Stomach smooth muscle (tissue), 2 donors: ENCODE measurements around the gene P4HB.

Experiments used
- H3K27ac ChIP-seq: one replicate; pipeline ENCODE4 v1.7.0; 2013; ENCODE audit warnings: mild to moderate bottlenecking, low read length, inconsistent platforms
- H3K27me3 ChIP-seq, 2 donors: one replicate each; pipeline ENCODE4 v1.7.0; 2013; ENCODE audit warnings: low read length in 2 of 2; ENCODE audit not compliant: insufficient read depth in 2 of 2, control insufficient read depth in 1 of 2
- H3K36me3 ChIP-seq, 2 donors: one replicate each; pipeline ENCODE4 v1.7.0; 2013; ENCODE audit warnings: low read length in 2 of 2; ENCODE audit not compliant: control insufficient read depth in 2 of 2, insufficient read depth in 2 of 2
- H3K4me1 ChIP-seq: one replicate; pipeline ENCODE4 v1.7.0; 2013; ENCODE audit warnings: low read length; ENCODE audit not compliant: control insufficient read depth, insufficient read depth
- H3K4me3 ChIP-seq, 2 donors: one replicate each; pipeline ENCODE4 v1.7.0; 2013; ENCODE audit warnings: low read length in 2 of 2
- H3K9ac ChIP-seq, 2 donors: one replicate each; pipeline ENCODE4 v1.7.0; 2013; ENCODE audit warnings: low read length in 2 of 2, mild to moderate bottlenecking in 1 of 2
- H3K9me3 ChIP-seq, 2 donors: one replicate each; pipeline ENCODE4 v1.7.0; 2013; ENCODE audit warnings: low read length in 2 of 2; ENCODE audit not compliant: control insufficient read depth in 2 of 2
- donor health status: healthy.
- donor health status: Pancreatic carcinoma.

The P4HB gene

DNA sequence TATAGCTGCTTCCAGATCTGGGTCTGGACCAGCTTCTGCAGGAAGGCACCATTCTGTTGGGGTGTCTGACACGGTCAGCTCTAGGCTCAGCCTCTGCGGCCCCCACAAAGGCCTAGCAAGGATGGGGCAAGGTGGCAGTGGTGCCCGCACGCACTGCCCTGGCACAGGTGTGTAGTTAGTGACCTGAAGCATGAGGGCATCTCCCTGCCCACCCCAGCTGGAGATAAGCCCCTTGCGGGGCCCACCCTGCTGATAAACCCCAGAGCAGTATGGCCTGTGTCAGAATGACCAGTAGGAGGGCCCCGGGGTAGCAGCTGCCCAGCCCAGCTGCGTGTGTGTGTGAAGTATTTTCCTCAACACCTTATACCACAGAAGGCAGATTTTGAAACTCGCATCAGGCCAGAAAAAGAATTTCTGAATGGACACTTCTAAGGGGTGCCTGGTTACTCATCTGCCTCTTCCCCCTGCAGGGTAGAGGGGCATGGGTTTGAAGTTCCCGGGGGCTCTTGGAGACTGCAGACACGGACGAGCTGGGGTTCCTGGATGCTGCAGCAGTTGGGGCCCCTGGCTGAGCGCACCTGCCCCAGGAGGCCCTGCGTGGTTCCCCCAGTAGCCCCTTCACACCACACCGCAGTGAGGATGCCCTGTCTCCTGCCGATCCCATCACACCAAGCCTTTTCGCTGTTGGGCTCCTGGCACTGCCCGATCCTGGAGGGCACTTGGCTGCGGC, 6.3 kb upstream of the P4HB start:
- Histone ChIP-seq H3K27me3 (no peaks in the 10 kb centered on the region), H3K4me3 (no peak overlapping the region), H3K9me3 (no peaks in the 10 kb centered on the region), H3K36me3 (peaks cover 11 to 17% of the 10 kb centered on the region in 2 donors), H3K9ac (no peak overlapping the region), H3K27ac (peak overlapping the region; percentile 81), H3K4me1 (peaks cover 56% of the 10 kb centered on the region)

DNA sequence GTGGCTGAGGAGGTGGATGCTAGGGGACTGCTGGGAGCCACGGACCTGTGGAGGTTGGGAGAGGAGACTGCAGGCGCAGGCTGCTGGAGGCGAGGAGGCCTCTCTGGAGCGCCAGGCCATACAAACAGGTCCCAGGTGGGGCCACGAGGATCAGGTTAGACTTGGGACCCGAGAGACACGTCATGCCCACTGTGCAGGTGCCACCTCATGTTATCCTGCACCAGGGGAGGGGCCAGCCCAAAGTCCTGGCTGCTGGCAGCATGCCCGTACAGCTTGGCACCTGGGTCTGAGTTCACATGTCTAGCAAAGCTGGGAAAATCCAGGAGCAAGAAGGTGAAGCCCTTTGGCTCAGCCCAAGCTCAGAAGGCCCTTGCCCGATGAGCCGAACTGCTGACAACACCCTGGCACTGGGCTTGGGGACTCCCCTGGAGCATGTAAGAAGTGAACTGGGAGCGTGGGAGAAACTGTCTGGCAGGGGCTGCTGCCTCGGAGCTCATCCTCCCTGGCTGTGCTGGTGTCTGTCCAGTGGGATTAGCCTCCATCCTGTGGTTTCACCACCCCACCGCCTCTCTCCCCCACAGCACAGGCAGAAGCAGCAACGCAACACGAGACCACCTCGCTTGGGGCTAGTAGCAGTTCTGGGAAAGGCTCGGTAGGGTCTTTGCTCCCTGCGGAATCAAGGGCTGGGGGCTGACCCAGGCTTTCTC, 5.6 kb upstream of the P4HB start:
- Histone ChIP-seq H3K27me3 (no peaks in the 10 kb centered on the region), H3K36me3 (peaks cover 11 to 17% of the 10 kb centered on the region in 2 donors), H3K4me3 (no peak overlapping the region), H3K9me3 (no peaks in the 10 kb centered on the region), H3K4me1 (peaks cover 55% of the 10 kb centered on the region), H3K27ac (peak overlapping the region; percentile 81), H3K9ac (no peak overlapping the region)

DNA sequence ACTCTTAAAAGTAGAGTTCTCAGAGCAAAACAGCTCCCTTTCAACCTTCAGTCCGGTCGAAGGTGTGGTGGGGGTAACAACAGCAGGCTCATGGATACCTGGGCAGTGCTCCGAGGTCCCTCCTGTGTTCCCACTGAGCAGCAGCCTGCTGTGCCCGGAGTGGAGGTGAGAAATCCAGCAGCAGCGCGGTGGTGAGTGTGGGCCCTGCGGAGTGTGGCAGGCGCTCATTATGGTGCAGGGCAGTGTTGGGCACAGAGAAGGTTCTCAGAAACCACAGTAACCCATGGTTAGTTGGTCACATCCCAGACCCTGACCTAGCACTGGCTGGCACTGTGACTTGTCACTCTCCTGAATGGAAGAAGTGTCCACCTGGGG, 5.0 kb upstream of the P4HB start:
- Histone ChIP-seq H3K9ac (no peak overlapping the region), H3K9me3 (no peaks in the 10 kb centered on the region), H3K27me3 (no peaks in the 10 kb centered on the region), H3K4me3 (no peak overlapping the region), H3K36me3 (peaks cover 11 to 17% of the 10 kb centered on the region in 2 donors), H3K4me1 (peaks cover 52% of the 10 kb centered on the region), H3K27ac (no peak overlapping the region)

DNA sequence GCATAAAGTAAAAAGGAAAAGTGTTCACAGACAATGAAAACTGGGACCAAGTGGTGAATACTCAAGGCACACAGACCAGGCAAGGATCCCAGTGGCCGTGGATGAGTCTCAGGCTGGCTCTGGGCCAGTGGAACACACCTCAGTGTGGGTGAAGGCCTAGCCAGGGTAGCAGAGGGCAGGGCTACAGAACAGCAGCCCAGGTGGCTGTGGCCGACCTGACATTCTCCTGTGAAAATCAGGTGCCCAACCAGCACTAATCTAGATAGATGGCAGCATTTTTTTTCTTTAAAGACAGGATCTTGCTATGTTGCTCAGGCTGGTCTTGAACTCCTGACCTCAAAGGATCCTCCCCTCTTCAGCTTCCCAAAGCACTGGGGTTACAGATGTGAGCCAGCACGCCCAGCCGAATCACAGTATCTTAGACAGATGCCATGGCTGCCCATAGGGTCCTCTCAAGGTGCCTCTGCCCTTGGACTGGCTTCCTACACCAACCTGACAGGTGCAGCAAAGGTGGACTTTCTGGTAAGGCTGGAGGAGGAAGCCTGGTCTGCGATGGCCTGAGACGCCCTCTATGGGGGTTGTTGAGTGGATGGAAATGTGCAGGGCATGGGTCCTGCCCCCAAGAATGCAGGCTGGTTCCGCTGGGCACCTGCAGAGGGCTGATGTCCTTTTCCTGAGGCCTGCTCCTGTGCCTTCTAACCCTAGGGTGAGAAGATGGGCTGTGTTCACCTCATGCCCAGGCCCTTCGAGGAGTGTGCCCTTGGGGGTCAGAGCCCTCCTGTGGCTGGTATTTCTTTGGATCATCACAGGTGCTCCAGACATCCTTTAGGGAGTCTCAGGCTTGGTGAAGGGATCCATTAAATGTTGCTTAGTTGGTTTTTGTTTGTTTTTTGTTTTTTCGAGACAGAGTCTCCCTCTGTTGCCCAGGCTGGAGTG, 3.8 kb upstream of the P4HB start:
- Histone ChIP-seq H3K4me3 (no peak overlapping the region), H3K9me3 (no peaks in the 10 kb centered on the region), H3K36me3 (peaks cover 11 to 17% of the 10 kb centered on the region in 2 donors), H3K27ac (no peak overlapping the region), H3K4me1 (peaks cover 47% of the 10 kb centered on the region), H3K9ac (no peak overlapping the region), H3K27me3 (no peaks in the 10 kb centered on the region)

DNA sequence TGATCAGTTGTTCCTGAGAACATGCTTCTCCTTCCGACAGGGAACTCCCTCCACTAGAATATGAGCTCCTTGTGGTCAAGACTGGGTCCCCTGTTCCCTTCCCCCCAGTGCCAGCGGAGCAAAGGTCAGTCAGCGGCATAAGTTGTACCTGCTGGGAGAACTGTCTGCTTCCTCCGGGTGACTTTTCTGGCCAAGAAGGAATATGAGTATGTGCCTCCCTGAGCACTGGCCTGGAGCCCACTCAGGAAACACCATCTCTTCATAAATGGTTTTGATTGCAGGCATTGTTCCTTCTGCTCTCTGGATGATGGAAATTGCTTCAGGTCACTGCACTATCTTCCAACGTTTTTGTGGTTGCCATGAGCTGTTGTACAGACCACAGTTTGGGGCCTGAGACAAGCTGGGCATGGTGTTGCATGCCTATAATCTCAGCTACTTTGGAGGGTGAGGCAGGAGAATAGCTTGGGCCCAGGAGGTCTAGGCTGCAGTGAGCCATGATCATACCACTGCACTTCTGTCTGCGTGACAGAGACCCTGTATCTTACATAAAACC, 2.9 kb upstream of the P4HB start:
- no peak overlapping the region for H3K4me3 ChIP-seq
- H3K9me3 ChIP-seq = no peaks in the 10 kb centered on the region
- no peak overlapping the region for H3K27ac ChIP-seq
- peaks cover 50% of the 10 kb centered on the region for H3K4me1 ChIP-seq
- H3K27me3 ChIP-seq = no peaks in the 10 kb centered on the region
- no peak overlapping the region for H3K9ac ChIP-seq
- peaks cover 17 to 18% of the 10 kb centered on the region in 2 donors for H3K36me3 ChIP-seq

DNA sequence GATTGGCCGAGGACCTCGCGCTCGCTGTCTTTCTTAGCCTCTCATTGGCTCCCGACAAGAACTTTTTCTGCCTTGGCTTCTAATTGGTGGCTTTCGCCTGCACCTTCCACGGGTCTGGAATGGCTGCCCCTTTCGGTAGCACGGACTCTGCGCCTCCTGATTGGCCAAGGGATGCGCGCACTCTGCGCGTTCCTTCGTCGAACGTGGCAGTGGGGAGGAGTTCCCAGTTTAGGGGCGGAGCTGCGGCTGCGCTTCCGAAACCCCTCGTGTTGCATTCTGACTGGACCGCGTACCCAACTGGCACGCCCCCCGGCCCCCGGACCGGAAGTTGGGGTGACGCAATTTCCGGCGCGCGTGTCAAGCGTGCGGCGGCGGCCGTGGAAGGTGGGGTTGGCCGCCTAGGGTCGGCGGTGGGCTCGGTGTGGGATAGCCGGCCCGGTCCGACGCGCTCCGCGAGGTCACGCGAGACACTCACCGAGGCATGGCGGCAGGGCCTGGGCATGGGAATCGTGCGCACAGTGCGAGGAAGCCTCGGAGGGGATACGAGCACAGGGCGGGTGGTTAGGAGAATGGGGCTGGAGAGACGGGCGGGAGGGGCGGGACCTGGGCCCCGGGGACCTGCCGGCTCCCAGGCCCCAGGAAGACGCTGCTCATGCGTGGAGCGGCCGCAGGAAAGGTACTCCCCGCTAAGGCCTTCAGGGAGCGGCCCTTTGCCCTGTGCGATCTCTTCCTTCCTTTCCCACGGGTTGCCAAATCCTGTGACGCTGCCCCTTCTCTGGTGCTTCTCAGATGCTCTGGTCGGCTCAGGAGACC, 627 bp upstream of the P4HB start:
- Histone ChIP-seq H3K9me3 (no peaks in the 10 kb centered on the region), H3K4me1 (peaks cover 36% of the 10 kb centered on the region), H3K4me3 (peak overlapping the region; percentile 63 to 83), H3K36me3 (peaks cover 14 to 25% of the 10 kb centered on the region in 2 donors), H3K9ac (peak overlapping the region; percentile 77 to 88), H3K27ac (peak overlapping the region; percentile 82), H3K27me3 (no peaks in the 10 kb centered on the region)

DNA sequence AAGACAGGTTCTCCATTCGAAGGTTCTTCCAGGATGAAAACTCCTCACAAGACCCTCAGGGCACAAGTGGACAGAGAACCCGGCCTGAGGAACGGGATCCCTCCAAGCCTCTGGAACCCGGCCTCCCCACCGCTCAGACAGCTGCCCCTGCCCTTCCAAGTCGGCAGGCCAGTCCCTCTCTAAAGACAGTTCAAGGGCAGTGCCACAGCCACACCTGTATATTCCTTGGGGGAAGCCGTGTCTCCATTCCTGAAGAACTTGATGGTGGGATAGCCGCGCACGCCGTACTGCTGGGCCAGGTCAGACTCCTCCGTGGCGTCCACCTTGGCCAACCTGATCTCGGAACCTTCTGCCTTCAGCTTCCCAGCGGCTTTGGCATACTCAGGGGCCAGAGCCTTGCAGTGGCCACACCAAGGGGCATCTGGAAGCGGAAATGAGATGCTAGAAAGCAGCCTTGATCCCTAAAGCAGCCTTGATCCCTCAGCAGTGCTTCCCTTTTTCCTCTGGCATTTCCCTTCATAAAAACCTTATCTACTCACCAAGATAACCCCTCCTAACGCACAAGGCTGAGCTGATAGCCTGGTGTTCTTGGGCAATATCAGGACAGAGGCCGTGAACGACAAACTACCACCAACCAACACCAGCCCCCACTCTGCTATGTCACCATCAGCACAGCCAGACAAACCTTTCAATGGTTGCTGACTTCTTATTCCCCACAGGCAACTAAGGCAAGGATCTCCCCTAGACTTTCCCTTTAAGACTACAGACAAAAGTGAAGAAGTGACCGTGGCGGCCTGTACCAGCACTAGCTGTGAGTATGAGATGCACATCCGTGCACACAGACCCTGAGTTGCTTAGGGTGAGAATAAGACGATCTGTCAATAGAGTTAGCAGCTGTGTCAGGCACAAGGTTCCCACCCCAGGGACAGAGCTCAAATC, 1.1 kb downstream of the P4HB start:
- Histone ChIP-seq H3K27ac (peak overlapping the region; percentile 83), H3K9ac (peak overlapping the region; percentile 79 to 93), H3K36me3 (peaks cover 25 to 27% of the 10 kb centered on the region in 2 donors), H3K9me3 (no peaks in the 10 kb centered on the region), H3K27me3 (no peaks in the 10 kb centered on the region), H3K4me1 (peaks cover 39% of the 10 kb centered on the region), H3K4me3 (peak overlapping the region; percentile 84 to 87)

DNA sequence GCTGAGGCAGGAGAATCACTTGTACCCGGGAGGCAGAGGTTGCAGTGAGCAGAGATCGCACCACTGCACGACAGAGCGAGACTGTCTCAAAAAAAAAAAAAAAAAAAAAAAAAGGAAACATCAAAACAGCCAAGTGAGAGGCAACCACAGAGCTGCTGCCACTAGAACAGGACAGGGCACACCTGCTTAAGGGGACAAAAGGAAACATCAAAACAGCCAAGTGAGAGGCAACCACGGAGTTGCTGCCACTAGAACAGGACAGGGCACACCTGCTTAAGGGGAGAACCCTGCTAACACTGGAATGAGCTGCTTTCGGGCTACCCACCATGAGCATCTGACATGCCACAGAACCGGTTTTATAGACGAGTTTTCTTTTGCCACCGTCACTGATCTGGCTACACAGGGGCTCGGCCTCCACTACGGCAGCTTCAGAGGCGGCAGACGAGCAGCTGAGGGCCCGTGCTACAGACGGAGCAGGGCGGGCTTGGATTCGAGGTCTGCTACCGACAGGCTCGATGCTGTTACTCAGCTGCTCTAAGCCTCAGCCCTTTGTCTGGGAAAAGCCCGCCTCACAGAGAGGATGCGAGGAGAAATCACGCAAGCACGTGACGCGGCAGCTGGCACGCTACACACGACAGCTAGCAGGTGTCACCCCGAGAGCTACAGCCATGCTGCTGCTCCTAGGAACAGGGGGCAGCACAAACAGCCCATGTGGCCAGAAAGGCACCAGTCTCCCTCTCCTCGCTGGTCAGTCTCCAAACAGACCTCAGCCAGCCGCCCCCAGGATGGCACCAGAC, 2.0 kb downstream of the P4HB start:
- peaks cover 28 to 32% of the 10 kb centered on the region in 2 donors for H3K36me3 ChIP-seq

More for the DNA sequence above, 2.0 kb downstream of the P4HB start:
- H3K27ac ChIP-seq = no peak overlapping the region
- H3K4me1 ChIP-seq = peaks cover 39% of the 10 kb centered on the region
- H3K4me3 ChIP-seq = peak overlapping the region in 1 of 2 donors; percentile 84
- no peaks in the 10 kb centered on the region for H3K9me3 ChIP-seq
- no peaks in the 10 kb centered on the region for H3K27me3 ChIP-seq
- H3K9ac ChIP-seq = peak overlapping the region; percentile 13 to 33
